OCI-LY1 (cell line): ENCODE data around the gene CCNQ.

ENCODE experiments used
- H2AFZ ChIP-seq: fragments of 200-600 bp; sonication (generic), shearing (Covaris generic); 2 replicates; pipeline ENCODE4 v1.6.0; 2014; ENCODE audit warnings: antibody characterized with exemption, mild to moderate bottlenecking, low read length
- H3F3A ChIP-seq: fragments of 200-600 bp; sonication (generic), shearing (Covaris generic); 2 replicates; pipeline ENCODE4 v1.6.0; 2014; ENCODE audit warnings: mild to moderate bottlenecking, antibody characterized with exemption, low read length, moderate library complexity; ENCODE audit not compliant: insufficient read depth
- H3K27ac ChIP-seq: fragments of 200-600 bp; sonication (generic); 2 replicates; pipeline ENCODE4 v1.5.1; 2014; ENCODE audit warnings: low read length, mixed run types, mild to moderate bottlenecking, low read depth; ENCODE audit not compliant: poor library complexity, severe bottlenecking
- H3K27me3 ChIP-seq: fragments of 200-600 bp; sonication (generic); 2 replicates; pipeline ENCODE4 v1.6.0; 2014; ENCODE audit warnings: antibody characterized with exemption, mild to moderate bottlenecking, low read length, moderate library complexity; ENCODE audit not compliant: insufficient read depth
- H3K36me3 ChIP-seq: fragments of 200-600 bp; sonication (generic); 2 replicates; pipeline ENCODE4 v1.6.1; 2014; ENCODE audit warnings: mild to moderate bottlenecking, antibody characterized with exemption, low read length, moderate library complexity, mixed read lengths; ENCODE audit not compliant: insufficient read depth
- H3K4me1 ChIP-seq: fragments of 200-600 bp; sonication (generic); 2 replicates; pipeline ENCODE4 v1.5.1; 2014; ENCODE audit warnings: mild to moderate bottlenecking, low read length, moderate library complexity; ENCODE audit not compliant: insufficient read depth, severe bottlenecking
- H3K4me2 ChIP-seq: fragments of 200-600 bp; sonication (generic), shearing (Covaris generic); 2 replicates; pipeline ENCODE4 v1.6.1; 2014; ENCODE audit warnings: low read length
- H3K4me3 ChIP-seq: fragments of 200-600 bp; sonication (generic); 2 replicates; pipeline ENCODE4 v1.5.1; 2014; ENCODE audit warnings: low read length, low read depth, mild to moderate bottlenecking, mixed read lengths; ENCODE audit not compliant: poor library complexity, severe bottlenecking
- H3K79me2 ChIP-seq: fragments of 200-600 bp; shearing (Covaris generic); 2 replicates; pipeline ENCODE4 v1.6.1; 2016; ENCODE audit warnings: mixed run types, low read length, mixed read lengths; ENCODE audit not compliant: insufficient read depth
- H3K9ac ChIP-seq: fragments of 200-600 bp; sonication (generic), shearing (Covaris generic); 2 replicates; pipeline ENCODE4 v1.6.1; 2014; ENCODE audit warnings: mild to moderate bottlenecking, low read length, mixed read lengths
- H3K9me2 ChIP-seq: fragments of 200-600 bp; sonication (generic), shearing (Covaris generic); 2 replicates; pipeline ENCODE4 v1.6.1; 2014; ENCODE audit warnings: low read depth, mild to moderate bottlenecking, low read length, mixed read lengths
- H3K9me3 ChIP-seq: fragments of 200-600 bp; shearing (Covaris generic); 2 replicates; pipeline ENCODE4 v1.6.1; 2014; ENCODE audit warnings: low read length, mixed read lengths
- H4K20me1 ChIP-seq: fragments of 200-600 bp; sonication (generic), shearing (Covaris generic); 2 replicates; pipeline ENCODE4 v1.6.0; 2016; ENCODE audit warnings: mild to moderate bottlenecking, low read length; ENCODE audit not compliant: insufficient read depth
- EZH2 ChIP-seq: fragments of 200-600 bp; sonication (generic), shearing (Covaris generic); IDR thresholded peaks from 2 replicates; pipeline ENCODE4 v1.8.0; 2017; ENCODE audit warnings: borderline replicate concordance, mixed run types, mild to moderate bottlenecking, antibody characterized with exemption, low read length, moderate library complexity, mixed read lengths
- TF ChIP-seq, protein P1 (sequence below): fragments of 200-600 bp; sonication (generic), shearing (Covaris generic); IDR thresholded peaks from 2 replicates; pipeline ENCODE4 v1.5.1; 2017; ENCODE audit warnings: mild to moderate bottlenecking, antibody characterized with exemption, low read length, moderate library complexity, mixed read lengths

The CCNQ gene

DNA sequence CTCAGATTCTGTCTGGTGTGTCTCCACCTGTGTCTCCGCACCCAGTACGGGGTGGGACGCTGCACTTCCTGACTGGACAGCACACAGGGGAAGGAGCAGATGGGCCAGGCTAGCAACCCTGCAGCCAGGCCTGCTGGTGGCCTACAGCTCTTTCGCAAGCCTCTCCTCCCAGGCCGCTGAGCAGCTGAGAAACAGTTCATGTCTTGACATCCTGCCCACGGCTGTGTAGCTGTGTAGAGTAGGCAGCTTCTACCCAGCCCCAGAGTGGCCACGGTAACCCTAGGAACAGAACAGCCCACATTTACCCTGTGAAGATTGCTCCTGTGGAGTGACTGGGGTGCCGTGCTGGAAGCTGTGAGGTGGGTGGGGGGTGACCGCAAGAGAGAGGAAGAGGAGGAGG lies 38.9 kb downstream of the CCNQ start:
- TF ChIP-seq, protein P1, sequence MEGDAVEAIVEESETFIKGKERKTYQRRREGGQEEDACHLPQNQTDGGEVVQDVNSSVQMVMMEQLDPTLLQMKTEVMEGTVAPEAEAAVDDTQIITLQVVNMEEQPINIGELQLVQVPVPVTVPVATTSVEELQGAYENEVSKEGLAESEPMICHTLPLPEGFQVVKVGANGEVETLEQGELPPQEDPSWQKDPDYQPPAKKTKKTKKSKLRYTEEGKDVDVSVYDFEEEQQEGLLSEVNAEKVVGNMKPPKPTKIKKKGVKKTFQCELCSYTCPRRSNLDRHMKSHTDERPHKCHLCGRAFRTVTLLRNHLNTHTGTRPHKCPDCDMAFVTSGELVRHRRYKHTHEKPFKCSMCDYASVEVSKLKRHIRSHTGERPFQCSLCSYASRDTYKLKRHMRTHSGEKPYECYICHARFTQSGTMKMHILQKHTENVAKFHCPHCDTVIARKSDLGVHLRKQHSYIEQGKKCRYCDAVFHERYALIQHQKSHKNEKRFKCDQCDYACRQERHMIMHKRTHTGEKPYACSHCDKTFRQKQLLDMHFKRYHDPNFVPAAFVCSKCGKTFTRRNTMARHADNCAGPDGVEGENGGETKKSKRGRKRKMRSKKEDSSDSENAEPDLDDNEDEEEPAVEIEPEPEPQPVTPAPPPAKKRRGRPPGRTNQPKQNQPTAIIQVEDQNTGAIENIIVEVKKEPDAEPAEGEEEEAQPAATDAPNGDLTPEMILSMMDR = no peak
- TF ChIP-seq EZH2 = no peak
- no peak overlapping the region for H3K9ac ChIP-seq
- H3K27ac ChIP-seq = no peak overlapping the region
- H3K9me2 ChIP-seq = no peaks in the 10 kb centered on the region
- H2AFZ ChIP-seq = no peak overlapping the region
- no peak overlapping the region for H3K4me2 ChIP-seq
- H3F3A ChIP-seq = no peaks in the 10 kb centered on the region
- H4K20me1 ChIP-seq = no peaks in the 10 kb centered on the region
- no peaks in the 10 kb centered on the region for H3K4me1 ChIP-seq
- no peak overlapping the region for H3K4me3 ChIP-seq
- H3K27me3 ChIP-seq = no peaks in the 10 kb centered on the region
- H3K36me3 ChIP-seq = no peaks in the 10 kb centered on the region
- no peaks in the 10 kb centered on the region for H3K9me3 ChIP-seq
- no peaks in the 10 kb centered on the region for H3K79me2 ChIP-seq

DNA sequence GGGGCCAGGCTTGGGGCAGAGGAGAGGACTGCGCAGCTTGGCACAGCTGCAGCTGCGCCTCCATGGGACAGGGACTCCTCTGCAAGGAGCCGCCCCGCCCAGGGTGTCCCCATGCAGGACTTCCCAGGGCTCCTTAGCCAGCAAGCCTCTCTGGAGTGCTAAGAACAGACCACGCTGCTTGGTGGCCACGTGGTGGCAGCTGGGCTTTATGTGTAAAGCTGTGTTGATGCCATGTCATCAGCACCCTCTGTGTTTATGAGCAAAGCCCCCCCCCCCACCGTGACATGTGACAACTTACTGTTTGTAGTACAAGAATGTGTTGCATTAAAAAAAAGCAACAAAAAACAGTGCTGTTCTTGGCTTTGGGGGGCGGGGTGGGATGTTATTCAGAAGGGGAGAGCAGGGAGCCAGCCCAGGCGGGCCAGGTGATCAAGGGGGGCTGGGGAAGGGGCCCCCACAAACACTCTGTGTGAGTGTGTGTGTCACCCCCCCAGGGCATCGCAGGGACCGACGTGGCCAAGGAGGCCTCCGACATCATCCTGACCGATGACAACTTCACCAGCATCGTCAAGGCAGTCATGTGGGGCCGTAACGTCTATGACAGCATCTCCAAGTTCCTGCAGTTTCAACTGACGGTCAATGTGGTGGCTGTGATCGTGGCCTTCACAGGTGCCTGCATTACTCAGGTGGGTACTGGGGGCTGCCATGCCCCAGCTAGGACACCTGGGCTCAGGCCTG lies 41.2 kb downstream of the CCNQ start:
- no peak overlapping the region for H2AFZ ChIP-seq
- TF ChIP-seq, protein P1 = no peak
- TF ChIP-seq EZH2 = no peak
- H3K9me2 ChIP-seq = no peaks in the 10 kb centered on the region
- no peaks in the 10 kb centered on the region for H4K20me1 ChIP-seq
- no peaks in the 10 kb centered on the region for H3K27me3 ChIP-seq
- no peak overlapping the region for H3K4me3 ChIP-seq
- no peaks in the 10 kb centered on the region for H3K9me3 ChIP-seq
- H3K79me2 ChIP-seq = no peaks in the 10 kb centered on the region
- no peak overlapping the region for H3K27ac ChIP-seq
- no peak overlapping the region for H3K9ac ChIP-seq
- no peaks in the 10 kb centered on the region for H3K4me1 ChIP-seq
- H3K4me2 ChIP-seq = no peak overlapping the region
- H3F3A ChIP-seq = no peaks in the 10 kb centered on the region
- H3K36me3 ChIP-seq = no peaks in the 10 kb centered on the region

DNA sequence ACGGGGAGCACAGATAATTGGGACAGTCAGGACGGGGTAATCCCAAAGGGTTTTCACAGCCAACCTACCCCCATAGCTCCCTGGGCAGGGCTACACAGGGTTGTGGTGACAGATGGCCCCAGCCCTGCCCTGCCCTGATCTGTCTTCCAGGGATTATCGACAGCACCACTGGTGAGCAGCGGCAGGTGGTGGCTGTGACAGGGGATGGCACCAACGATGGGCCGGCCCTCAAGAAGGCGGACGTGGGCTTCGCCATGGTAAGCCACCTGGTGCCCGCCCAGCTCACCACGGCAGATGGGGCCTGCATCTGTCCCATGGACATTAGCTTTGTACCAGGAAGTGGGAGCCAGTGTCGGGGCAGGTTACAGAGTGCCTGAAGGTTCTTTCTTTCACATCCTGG lies 42.2 kb downstream of the CCNQ start:
- H3K9me2 ChIP-seq = no peaks in the 10 kb centered on the region
- no peaks in the 10 kb centered on the region for H3K36me3 ChIP-seq
- no peak overlapping the region for H2AFZ ChIP-seq
- H3K4me2 ChIP-seq = no peak overlapping the region
- H3K27ac ChIP-seq = no peak overlapping the region
- H4K20me1 ChIP-seq = no peaks in the 10 kb centered on the region
- TF ChIP-seq, protein P1 = no peak
- TF ChIP-seq EZH2 = no peak
- H3K4me1 ChIP-seq = no peaks in the 10 kb centered on the region
- no peak overlapping the region for H3K4me3 ChIP-seq
- no peaks in the 10 kb centered on the region for H3K79me2 ChIP-seq
- no peaks in the 10 kb centered on the region for H3K9me3 ChIP-seq
- no peak overlapping the region for H3K9ac ChIP-seq
- H3K27me3 ChIP-seq = no peaks in the 10 kb centered on the region
- no peaks in the 10 kb centered on the region for H3F3A ChIP-seq
